ENCODE data around the gene SUN1.

SUN1 gene

GRCh38 chr7:901388-902154 is 69.3 kb downstream of the SUN1 start (continued):
- TF ChIP-seq SP7 (tag by site-specific recombination; IDR thresholded peaks at IDR 0.05): no peak
- TF ChIP-seq, protein P1, sequence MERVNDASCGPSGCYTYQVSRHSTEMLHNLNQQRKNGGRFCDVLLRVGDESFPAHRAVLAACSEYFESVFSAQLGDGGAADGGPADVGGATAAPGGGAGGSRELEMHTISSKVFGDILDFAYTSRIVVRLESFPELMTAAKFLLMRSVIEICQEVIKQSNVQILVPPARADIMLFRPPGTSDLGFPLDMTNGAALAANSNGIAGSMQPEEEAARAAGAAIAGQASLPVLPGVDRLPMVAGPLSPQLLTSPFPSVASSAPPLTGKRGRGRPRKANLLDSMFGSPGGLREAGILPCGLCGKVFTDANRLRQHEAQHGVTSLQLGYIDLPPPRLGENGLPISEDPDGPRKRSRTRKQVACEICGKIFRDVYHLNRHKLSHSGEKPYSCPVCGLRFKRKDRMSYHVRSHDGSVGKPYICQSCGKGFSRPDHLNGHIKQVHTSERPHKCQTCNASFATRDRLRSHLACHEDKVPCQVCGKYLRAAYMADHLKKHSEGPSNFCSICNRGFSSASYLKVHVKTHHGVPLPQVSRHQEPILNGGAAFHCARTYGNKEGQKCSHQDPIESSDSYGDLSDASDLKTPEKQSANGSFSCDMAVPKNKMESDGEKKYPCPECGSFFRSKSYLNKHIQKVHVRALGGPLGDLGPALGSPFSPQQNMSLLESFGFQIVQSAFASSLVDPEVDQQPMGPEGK (tag by site-specific recombination; IDR thresholded peaks at IDR 0.05): peak; percentile 44; the same call in 1 of the 2 replicates
- TF ChIP-seq ZSCAN5A (tag by site-specific recombination; IDR thresholded peaks at IDR 0.05): no peak
- no peak for TF ChIP-seq ZNF560 (tag by site-specific recombination; IDR thresholded peaks at IDR 0.05; ENCODE audit: borderline replicate concordance)
- TF ChIP-seq GLIS1 (tag by site-specific recombination; IDR thresholded peaks at IDR 0.05): peak; percentile 59
- TF ChIP-seq ZNF704 (tag by site-specific recombination; IDR thresholded peaks at IDR 0.05): no peak
- no peak for TF ChIP-seq ZNF404 (tag by site-specific recombination; IDR thresholded peaks at IDR 0.05)
- TF ChIP-seq SP2 (tag by site-specific recombination; IDR thresholded peaks at IDR 0.05): peak; percentile 44
- TF ChIP-seq KLF9 (tag by site-specific recombination; IDR thresholded peaks at IDR 0.05; ENCODE audit: low read depth): peak; percentile 76; the same call in 1 of the 2 replicates
- TF ChIP-seq, protein P2, sequence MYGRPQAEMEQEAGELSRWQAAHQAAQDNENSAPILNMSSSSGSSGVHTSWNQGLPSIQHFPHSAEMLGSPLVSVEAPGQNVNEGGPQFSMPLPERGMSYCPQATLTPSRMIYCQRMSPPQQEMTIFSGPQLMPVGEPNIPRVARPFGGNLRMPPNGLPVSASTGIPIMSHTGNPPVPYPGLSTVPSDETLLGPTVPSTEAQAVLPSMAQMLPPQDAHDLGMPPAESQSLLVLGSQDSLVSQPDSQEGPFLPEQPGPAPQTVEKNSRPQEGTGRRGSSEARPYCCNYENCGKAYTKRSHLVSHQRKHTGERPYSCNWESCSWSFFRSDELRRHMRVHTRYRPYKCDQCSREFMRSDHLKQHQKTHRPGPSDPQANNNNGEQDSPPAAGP (tag by site-specific recombination; IDR thresholded peaks at IDR 0.05): no peak
- TF ChIP-seq ZBTB20 (tag by site-specific recombination; IDR thresholded peaks at IDR 0.05): no peak
- TF ChIP-seq ZNF701 (tag by site-specific recombination; IDR thresholded peaks at IDR 0.05): no peak
- TF ChIP-seq ZNF146 (tag by site-specific recombination; IDR thresholded peaks at IDR 0.05): no peak
- peak; percentile 35; the same call in 1 of the 2 replicates for TF ChIP-seq SP3 (tag by site-specific recombination; IDR thresholded peaks at IDR 0.05)
- no peak for TF ChIP-seq ZNF843 (tag by site-specific recombination; IDR thresholded peaks at IDR 0.05)
- no peak for TF ChIP-seq ZNF2 (tag by site-specific recombination; IDR thresholded peaks at IDR 0.05)
- TF ChIP-seq ZIC2 (tag by site-specific recombination; IDR thresholded peaks at IDR 0.05): peak; percentile 65
- peak; percentile 75 for TF ChIP-seq PRDM10 (tag by site-specific recombination; IDR thresholded peaks at IDR 0.05)
- TF ChIP-seq ZNF350 (tag by site-specific recombination; IDR thresholded peaks at IDR 0.05): no peak
- no peak for TF ChIP-seq ZNF423 (tag by site-specific recombination; IDR thresholded peaks at IDR 0.05)
- TF ChIP-seq ZNF596 (tag by site-specific recombination; IDR thresholded peaks at IDR 0.05): no peak
- no peak for TF ChIP-seq ZNF221 (tag by site-specific recombination; IDR thresholded peaks at IDR 0.05; ENCODE audit: borderline replicate concordance)
- no peak for TF ChIP-seq ZNF114 (tag by site-specific recombination; IDR thresholded peaks at IDR 0.05)
- no peak for TF ChIP-seq REPIN1 (tag by site-specific recombination; IDR thresholded peaks at IDR 0.05; ENCODE audit: low read depth)
- TF ChIP-seq, protein P3, sequence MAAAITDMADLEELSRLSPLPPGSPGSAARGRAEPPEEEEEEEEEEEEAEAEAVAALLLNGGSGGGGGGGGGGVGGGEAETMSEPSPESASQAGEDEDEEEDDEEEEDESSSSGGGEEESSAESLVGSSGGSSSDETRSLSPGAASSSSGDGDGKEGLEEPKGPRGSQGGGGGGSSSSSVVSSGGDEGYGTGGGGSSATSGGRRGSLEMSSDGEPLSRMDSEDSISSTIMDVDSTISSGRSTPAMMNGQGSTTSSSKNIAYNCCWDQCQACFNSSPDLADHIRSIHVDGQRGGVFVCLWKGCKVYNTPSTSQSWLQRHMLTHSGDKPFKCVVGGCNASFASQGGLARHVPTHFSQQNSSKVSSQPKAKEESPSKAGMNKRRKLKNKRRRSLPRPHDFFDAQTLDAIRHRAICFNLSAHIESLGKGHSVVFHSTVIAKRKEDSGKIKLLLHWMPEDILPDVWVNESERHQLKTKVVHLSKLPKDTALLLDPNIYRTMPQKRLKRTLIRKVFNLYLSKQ (tag by site-specific recombination; IDR thresholded peaks at IDR 0.05; ENCODE audit: borderline replicate concordance): no peak
- no peak for TF ChIP-seq ZNF585B (tag by site-specific recombination; IDR thresholded peaks at IDR 0.05)
- TF ChIP-seq, protein P4, sequence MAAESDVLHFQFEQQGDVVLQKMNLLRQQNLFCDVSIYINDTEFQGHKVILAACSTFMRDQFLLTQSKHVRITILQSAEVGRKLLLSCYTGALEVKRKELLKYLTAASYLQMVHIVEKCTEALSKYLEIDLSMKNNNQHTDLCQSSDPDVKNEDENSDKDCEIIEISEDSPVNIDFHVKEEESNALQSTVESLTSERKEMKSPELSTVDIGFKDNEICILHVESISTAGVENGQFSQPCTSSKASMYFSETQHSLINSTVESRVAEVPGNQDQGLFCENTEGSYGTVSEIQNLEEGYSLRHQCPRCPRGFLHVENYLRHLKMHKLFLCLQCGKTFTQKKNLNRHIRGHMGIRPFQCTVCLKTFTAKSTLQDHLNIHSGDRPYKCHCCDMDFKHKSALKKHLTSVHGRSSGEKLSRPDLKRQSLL (tag by site-specific recombination; IDR thresholded peaks at IDR 0.05): peak; percentile 70
- no peak for TF ChIP-seq BCL11B (tag by site-specific recombination; IDR thresholded peaks at IDR 0.05; ENCODE audit: low read depth)

Measured in HEK293 (cell line).